GM19328 (cell line): ENCODE results near the gene SLC4A11.
"Not testable (repeated sequence)": the region's sequence is repeated elsewhere in the genome, so short reads cannot be mapped to it uniquely, and the experiment has no call there.

Experiments used
- ATAC-seq: cut with Tn5 transposase; IDR thresholded peaks from one replicate; pipeline ENCODE4 v1.9.1; 2021; ENCODE audit warnings: mild to moderate bottlenecking, moderate library complexity; ENCODE audit not compliant: unreplicated experiment

The SLC4A11 gene

DNA sequence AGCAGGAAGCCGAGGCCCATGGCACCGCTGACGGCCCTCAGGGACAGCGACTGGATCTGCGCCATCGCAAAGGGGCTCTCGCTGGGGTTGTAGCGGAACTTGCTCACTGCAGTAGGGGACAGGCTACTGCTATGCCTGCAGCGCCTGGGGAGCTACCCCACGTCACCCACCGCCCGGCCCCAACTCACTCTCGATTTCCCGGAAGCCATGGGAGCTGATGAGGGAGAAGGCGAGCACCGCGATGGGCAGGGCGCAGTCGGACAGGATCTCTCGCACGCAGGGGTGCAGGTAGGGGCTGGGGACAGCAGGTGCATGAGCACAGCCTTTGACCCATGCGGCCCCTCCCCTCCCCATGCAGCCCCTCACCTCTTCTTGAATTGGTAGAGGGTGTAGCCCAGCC lies 9.8 kb downstream of the SLC4A11 start:
- ATAC-seq: no peak

DNA sequence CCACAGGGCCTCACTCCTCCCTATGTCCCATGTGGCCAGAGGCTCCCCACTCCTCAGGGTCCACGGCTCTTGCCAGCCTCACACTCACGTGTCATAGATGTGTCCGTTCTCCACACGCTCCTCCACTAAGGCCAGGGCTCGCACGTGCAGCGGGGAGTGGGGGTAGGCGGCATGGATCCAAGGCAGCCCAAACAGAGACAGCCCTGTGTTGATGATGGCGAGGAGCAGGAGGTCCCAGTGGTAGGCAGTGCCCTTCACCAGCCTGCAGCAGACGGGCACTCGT lies 10.3 kb downstream of the SLC4A11 start:
- no peak for ATAC-seq

DNA sequence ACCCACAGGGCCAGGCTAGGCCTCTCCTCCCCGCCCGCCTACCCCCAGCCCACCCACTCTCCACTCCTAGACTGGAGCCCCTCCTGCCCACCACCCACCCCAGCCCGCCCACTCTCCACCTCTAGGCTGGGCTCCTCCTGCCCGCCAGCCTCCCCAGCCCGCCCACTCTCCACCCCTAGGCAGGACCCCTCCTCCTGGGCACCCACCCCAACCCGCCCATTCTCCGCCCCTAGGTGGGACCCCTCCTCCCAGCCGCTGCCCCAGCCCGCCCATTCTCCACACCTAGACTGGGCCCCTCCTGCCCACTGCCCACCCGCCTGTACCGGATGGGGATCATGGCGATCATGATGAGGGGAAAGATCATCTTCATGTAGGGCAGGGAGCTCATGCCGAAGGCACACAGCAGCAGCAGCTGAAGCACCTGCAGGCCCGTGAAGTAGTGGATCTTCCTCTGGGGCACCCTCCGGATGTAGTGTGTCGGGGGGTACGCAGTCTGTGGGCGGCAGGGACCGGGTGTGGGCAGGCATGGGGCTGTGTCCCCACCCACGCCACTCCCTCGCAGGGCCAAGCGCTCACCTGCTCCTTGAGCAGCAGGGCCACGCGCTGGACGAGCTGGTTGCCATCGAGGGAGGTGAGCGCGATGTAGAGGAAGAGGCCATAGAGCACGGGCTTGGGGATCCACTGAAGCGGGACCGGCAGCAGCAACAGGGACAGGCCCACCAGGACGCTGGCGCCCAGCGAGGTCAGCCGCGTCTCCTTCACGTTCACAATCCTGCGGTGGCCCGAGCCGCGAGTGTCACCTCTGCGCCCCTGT lies 10.8 kb downstream of the SLC4A11 start:
- ATAC-seq: no peak

DNA sequence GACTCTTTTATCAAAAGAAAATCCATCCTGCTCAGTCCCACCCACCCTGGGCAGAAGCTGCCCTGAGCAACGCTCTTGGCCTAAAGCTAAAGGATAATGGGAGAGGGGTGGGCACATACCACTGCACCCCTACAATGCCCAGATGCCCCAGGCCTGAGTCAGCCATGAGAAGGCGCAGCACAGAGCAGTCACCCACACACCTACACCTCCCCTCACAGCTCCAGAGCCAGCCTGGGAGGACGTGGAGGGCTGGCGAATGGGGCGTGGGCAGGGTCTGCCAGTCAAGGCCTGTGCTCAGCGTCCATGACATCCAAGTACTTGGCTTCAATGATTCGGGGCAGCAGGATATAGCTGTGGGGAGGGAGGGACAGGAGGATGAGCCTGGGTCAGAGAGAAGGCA lies 11.5 kb downstream of the SLC4A11 start:
- no peak for ATAC-seq

DNA sequence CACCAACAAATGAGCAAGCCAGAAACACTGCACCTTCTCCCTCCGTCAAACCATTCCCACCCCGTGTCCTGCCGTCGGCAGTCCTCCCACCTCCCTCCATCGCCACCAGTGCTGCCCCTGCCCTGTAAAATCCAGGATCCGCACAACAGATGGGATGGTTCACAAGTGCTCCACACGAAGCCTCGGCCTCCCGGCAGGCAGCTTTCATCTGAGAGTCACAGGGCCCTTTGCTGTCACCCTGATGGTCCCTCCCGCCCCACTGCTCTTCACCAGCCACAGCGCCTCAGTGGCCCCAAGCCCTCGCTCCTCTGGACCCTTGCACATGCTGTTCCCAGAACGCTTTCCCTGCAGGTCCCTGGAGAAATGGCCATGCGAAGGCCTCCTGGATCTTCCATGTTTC lies 12.1 kb downstream of the SLC4A11 start:
- no peak for ATAC-seq

DNA sequence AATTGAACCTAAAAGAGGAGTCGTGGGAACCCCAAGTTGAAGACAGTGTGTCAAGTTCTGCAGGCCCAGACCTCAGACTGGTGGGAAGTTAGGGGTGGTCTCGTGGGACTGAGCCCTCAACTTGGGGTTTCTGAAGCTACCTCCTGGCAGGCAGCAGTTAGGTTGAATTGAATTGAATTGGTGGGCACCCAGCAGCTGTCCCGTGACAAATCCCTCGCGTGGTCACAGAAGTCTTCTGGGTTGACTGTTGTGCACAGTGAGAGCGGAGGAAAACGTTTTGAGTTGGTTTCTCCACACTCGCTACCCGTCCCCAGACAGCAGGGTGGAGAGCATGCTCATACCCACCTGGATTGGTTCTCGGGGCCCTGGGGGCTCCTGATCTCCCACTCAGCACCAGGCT lies 12.9 kb downstream of the SLC4A11 start:
- ATAC-seq: no peak

DNA sequence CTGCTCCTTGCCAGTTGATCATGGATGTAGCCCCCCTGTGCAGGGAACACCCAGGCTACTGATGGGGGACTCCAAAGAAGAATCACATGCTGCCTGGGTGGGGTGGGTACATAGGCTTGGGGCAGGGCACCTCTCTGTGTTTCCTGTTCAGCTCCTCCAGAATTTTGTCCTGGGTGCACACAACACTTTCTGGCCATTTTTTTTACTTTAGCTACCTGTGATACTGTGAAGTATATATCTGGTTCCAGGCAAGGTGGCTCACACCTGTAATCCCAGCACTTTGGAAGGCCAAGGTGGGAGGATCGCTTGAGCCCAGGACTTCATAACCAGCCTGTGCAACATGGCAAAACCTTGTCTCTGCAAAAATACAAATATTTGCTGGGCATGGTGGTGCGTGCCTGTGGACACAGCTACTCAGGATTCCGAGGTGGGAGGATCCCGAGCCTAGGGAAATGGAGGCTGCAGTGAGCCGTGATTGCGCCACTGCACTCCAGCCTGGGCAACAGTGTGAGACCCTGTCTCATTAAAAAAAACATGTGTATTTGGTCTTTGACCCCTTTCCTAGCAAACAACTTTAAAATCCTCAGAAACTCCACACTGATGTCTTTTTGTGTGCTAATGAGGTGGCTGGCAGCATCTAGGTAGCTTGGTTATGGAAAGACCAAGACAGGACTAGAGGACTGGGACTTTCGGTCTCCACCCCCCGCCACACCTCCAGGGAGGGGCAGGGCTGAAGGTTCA lies 14.1 kb downstream of the SLC4A11 start:
- ATAC-seq: no peak

DNA sequence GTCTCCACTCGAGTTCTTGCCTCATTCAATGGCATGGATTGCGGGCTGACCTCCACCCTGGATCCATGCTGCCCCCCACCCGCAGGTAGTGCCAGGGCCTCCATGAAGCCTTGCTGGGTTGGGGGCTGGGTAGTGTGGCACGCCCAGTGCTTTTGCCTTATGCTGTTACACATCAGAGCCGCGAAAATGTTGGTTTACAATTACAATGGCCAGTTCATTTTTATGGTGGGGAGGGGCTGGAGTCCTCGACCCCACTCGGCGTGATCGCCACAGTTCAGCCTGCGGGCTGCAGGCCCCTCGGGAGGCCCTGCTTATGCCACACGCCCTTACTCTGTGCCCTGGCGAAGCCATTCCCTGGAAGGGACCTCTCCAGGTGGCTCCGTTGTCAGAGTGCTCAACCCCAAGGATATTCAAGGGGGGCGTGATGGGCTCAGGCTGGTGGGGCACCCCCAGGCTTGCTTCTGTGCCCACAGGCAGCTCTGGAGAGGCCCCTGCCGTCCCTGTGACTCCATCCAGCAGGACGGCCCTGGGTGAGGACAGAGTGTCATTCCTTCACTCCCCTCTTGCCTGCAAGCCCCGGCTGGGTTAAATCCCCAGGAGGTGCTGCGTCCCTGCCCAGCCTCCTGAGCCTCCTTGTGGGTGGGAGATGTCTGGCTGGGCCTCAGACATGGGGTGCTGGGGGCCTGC lies 14.9 kb downstream of the SLC4A11 start:
- ATAC-seq: no peak

DNA sequence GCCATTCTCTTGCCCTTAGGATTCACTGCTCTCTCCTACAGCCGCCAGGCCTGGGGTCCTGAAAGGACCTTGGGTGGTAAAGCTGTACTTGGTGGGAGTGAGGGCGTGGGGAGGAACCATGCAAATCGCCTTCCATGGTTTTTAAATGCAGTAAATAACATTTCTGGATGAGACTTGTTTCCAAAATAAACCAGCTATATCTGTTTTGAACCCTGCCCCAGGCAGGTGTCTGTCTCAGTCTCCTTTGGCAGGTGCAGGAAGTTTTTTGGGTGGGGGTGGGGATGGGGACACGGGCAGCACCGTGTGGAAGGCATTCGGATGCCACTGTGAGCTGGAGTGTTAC lies 15.4 kb downstream of the SLC4A11 start:
- ATAC-seq: no peak

DNA sequence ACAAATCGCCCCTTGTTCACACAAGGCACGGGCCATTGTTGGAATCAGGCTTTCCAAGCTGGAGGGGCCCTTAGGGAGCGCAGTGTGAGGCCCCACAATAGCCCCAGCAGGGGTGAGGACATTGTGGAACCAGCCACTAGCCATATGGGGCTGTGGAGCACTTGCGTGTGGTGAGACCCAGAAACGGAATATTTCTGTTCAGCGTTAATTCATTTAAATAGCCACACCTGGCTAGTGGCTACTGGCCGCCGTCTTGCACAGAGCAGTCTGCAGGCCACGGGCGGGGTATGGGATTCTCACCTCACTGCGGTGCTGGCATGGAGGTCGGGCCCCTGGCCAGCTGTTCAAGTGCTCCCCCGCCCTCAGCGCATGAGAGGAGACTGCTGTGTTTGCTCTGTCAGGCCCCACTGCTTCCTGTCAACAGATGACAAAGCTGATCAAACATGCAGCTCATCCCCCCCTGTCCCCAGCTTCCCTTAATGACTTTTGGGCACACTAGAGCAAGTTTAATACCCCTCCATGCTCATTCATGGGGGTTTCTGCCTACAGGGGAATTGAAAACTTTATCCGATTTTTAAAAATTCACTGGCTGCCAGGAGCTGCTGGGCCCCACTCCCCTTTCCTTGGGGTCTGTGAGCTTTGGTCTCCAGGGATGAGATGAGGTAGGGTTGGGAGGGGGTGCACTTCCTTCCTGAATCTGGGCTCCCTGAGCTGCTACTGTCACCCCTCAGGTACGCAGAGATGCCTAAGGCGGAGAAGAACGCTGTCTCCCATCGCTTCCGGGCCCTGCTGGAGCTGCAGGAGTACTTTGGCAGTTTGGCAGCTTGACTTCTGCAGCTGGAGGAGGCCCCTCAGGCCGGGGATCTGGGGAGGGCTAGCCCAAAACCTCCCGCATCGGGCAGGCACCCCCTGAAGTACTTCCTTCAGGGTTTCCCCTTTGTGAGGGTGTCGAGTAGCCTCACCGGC lies 16.1 kb downstream of the SLC4A11 start:
- ATAC-seq: no peak

DNA sequence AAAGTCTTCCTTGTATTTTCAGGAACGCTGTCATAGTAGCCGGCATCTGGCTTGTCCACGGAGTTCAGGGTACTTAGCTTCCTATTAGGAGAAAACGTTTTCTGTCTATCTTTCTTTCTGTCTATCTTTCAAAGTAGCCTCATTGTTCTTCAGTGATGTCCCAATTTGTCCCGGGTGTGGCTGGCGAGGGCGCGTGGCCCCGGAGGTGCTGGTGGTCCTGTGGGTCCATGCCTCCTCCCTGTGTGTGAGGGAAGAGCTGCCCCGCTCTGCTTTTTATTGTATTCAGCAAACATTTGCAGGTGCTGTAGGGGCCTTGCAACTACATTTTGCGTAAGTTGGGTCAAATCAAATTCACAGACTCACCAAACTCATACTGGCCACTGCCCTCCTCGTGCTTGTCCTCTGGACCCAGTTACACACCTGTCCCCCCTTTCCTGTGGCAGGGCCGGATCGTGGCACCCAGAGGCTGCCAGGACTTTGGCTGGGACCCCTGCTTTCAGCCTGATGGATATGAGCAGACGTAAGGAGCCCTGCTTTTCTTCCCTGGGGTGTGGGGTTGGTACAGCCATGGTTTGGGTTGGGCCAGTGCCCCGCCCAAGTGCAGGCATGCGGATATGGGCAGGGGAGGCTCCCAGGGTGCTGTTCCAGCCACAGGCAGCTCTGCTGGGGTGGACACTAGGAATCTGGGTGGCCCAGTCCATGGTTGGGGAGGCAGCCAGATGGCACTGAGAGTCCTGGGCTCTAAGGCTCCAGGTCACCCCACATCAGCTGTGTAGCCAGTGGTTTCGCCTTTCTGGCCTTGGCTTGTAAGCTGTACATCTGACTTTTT lies 17.4 kb downstream of the SLC4A11 start:
- ATAC-seq: no peak

DNA sequence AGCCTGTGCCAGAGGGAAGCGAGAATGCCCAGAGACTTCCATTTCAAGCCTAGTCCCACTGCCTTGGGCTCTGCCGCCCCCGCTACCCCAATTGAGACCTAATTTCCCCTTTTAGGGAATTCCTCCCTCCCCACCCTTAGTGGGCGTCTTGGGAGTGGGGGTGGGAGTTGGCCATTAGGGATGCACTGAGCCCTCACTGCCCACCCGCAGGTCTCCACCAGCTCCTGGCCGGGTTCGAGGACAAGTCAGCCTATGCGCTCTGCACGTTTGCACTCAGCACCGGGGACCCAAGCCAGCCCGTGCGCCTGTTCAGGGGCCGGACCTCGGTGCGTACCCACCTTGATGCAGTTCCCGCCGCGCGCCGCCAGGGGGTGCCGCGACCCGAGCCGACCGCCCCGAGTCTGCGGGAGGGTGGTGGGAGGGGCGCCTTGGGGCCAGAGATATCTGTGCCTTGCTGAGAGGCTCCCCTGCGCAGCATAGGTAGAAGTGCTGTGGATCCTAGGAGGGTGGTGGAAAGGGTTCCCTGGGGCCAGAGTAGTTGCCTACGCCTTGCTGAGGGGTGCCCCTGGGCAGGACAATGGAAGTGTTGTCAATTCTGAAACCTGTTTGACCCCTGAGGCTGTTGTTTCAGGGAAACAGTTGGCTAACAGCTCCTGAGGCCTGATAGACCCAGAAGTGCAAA lies 20.5 kb downstream of the SLC4A11 start:
- ATAC-seq: no peak

DNA sequence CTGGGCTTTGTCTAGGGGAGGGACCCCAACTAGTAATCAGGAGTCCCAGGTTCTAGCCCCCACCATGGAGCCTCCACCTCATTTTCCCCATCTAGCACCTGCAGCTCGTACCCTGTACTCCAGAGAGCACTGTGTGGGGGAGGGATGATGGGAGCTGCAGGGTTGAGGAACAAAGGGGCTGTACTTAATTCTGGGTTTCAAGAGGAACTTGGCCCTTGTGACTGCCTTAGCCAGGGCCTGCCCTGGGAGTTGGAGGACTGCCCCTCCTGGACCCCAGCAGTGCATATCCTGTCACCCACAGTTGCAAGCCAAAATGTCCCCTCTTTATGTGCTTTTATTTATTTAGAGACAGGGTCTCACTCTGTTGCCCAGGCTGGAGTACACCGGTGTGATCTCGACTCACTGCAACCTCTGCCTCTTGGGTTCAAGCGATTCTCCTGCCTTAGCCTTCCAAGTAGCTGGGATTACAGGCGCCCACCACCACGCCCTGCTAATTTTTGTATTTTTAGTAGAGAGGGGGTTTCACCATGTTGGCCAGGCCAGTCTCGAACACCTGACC lies 23.6 kb downstream of the SLC4A11 start:
- ATAC-seq: not testable (repeated sequence)

DNA sequence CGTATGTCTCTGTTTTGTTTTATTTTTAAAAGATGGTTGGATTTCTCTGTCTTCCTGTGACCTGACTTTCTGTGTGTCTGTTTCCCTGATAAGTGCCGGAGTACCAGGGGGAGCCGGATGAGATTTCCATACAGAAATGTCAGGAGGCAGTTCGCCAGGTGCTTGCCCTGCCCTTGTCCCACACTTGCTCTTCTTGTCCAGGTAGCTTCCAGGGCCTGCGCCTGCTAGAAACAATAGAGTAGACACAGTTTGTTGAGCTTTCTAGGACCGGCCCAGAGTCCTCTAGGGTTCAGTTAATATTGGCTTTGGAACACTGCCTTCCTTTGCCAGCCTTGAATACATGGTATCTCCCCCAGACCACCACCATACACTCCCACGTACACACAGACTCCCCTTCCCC lies 25.8 kb downstream of the SLC4A11 start:
- no peak for ATAC-seq

DNA sequence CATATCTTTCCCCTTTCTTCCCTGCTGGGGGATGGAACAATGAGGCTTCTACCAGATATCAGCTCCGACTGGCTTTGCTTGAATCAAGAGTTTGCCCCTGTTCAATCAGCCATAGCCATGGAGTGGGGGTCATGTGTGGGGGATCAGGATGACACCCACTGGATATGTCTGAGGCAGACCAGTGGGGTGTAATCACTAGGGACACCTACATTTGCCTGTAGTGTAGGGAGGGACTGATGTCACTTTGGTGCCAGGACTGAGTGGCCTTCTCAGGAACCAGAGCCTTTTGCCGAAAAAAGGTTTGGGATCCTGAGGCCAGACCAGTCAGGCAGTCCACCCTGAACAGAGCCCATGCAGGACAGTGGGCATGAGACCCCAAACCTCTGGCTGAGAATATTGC lies 28.6 kb downstream of the SLC4A11 start:
- no peak for ATAC-seq

DNA sequence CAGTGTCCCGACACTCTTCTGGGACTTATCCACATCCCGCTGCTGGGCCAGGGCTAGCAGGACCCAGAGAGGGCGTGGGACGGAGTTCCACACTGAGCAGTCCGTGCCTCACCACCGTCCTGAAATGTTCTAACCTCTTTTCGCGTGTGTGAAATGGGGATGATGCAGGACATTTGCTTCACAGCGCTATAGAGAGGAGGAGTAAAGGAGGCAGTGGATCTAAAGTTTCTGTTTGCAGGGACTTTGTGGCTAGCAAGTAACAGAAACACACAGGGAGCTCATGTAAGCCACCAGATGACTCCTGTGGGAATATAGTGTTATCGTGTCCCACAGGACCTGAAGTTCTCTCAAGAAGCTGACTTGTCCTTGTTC lies 29.1 kb downstream of the SLC4A11 start:
- no peak for ATAC-seq

DNA sequence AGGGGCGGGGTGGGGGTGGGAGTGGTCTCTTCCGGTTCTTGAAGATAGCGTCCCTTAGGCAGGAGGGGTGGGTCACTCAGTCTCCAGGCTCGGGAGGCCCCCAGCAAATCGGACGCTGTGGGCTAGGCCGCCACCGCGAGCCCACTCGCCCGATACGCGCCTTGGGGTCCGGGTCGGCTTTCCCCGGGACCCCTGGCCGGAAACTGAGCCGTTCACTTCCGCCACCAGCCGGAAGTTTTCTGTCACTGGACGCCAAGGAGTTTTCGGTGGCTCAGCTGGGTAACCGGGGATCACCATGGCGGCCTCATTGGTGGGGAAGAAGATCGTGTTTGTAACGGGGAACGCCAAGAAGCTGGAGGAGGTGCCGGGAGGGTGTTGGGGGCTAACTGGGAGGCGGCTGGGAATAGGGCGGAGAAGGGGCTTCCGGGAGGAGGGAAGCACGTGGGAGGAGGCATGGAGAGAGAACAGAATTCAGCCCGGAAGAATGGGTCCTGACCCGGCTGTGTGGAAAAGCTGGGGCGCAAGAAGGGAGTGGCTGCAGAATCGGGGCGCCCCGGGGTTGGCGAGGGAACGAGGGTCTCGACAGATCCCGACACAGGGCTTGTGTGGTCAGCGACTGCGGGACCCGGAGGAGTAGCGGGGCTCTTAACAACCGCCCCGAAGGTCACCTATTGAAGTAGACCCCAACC lies 29.6 kb downstream of the SLC4A11 start, which contains the start of gene ITPA:
Gene ITPA, plus strand, starts transcription at position 242 of the 689 bp plus-strand sequence. Its CDS starts 54 bp downstream, at position 296.
- ATAC-seq: no peak

DNA sequence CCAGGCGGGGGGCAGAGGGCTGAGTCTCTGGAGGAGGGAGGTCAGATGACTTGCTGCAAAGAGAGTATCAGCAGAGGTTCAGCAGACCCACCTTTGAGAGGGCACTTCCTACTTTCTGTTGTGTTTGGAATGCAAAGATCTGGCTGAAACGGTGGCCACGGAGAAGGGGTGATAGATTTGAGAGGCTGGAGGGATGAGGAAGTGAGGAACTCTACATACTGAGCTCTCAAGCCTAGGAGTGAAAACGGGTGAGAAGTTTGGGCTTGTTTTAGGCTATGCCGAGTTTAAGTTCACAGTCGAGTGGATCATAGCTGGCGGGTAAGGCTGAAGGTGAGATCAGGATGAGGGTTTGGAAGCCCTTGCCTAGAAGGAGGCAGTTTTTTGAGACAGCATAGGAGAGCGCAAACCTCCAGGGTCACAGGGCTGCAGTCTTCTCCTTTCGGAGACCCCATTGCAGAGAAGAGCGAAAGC lies 30.2 kb downstream of the SLC4A11 start:
- no peak for ATAC-seq
